ENCODE measurements around the gene OS9. TPM values are rescaled to one million over a fixed set of nuclear protein-coding genes. Genes with fewer than 3 reads are reported as not detected.
"Not testable (repeated sequence)": the region's sequence is repeated elsewhere in the genome, so short reads cannot be mapped to it uniquely, and the experiment has no call there.

The OS9 gene
- total and polyA plus RNA-seq, 4 experiments from 2014 or later, result 56.6 to 195 (median 131) TPM

DNA sequence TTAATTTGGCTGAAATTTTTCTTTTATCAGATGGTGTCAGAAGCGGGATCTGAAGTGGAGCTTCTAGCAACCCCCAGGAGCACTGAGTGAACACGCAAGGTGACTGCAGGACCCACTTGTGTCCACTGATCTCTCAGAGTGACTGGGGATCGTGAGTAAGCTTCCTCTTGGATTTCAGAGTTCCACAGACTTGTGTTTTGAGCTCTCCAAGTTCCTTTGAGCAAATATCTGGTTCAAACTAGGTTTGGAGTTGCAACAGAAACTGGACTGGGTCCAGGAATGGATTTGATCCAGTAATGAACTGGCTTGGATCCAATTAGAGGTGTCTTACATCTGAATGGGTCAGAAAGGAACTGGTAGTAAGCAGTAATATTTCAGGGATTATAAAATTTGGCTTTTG lies 36.2 kb upstream of the OS9 start:
- POLR2A ChIA-PET (ENCODE audit: partially characterized antibody), result no interaction called here
- no peak overlapping the region for H3K4me3 ChIP-seq (ENCODE audit: low read length in 2 of 2)
- Mint-ChIP-seq H3K36me3 (no peaks in the 10 kb centered on the region), H3K4me3 (no peak overlapping the region), H3K27ac (no peak overlapping the region), H3K9me3 (peaks cover 0 to 8% (median 3%) of the 10 kb centered on the region in 8 donors), H3K27me3 (peaks cover 0 to 2% of the 10 kb centered on the region in 2 donors), H3K4me1 (no peaks in the 10 kb centered on the region)
- H3K36me3 ChIP-seq (ENCODE audit: insufficient read depth, low read length), result no peaks in the 10 kb centered on the region
- H3K9me3 ChIP-seq (ENCODE audit: control insufficient read depth in 1 of 2, low read length in 2 of 2), result no peaks in the 10 kb centered on the region
- DNase-seq, result no peak
- no peaks in the 10 kb centered on the region for H3K27me3 ChIP-seq (ENCODE audit: insufficient read depth, low read length)
- CTCF ChIA-PET (ENCODE audit: partially characterized antibody), result interaction anchor here (0.5 to 1.8 kb wide), 3 partner anchors 14 to 74 kb away, joined by 3 to 4 read pairs (median 4); partner anchors contain the start of gene B4GALNT1
- H3K4me1 ChIP-seq (ENCODE audit: insufficient read depth, low read length), result no peaks in the 10 kb centered on the region
- intact Hi-C loops (cut with micrococcal nuclease), result no loop called here
- H3K27ac ChIP-seq (ENCODE audit: low read depth, low read length), result no peak overlapping the region

DNA sequence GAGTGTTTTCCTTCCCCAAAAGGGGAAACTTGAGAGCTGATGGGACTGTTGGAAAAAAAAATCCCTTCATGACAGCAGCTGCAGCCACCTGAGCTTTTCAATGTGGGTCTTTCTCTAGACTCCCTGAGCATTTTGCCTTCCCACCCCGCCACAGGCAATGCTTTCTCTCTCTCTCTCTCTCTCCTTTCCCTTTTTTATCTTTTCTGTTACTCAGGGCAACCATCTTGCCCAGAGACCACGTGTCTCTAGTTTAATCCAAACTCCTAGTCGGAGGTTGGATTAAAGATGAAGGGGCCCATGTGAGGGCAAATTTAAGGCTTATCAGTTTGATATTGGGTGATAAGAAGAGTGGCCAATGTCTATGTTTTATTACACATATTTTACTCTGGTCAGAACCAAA lies 35.0 kb upstream of the OS9 start:
- Histone ChIP-seq H3K36me3 (ENCODE audit: insufficient read depth, low read length) (no peaks in the 10 kb centered on the region), H3K27me3 (ENCODE audit: insufficient read depth, low read length) (no peaks in the 10 kb centered on the region), H3K4me3 (ENCODE audit: low read length in 2 of 2) (no peak overlapping the region), H3K27ac (ENCODE audit: low read depth, low read length) (no peak overlapping the region), H3K9me3 (ENCODE audit: control insufficient read depth in 1 of 2, low read length in 2 of 2) (no peaks in the 10 kb centered on the region), H3K4me1 (ENCODE audit: insufficient read depth, low read length) (no peaks in the 10 kb centered on the region)
- Mint-ChIP-seq H3K9me3 (peaks cover 0 to 6% (median 1%) of the 10 kb centered on the region in 8 donors), H3K36me3 (no peaks in the 10 kb centered on the region), H3K4me3 (no peak overlapping the region), H3K27me3 (peaks cover 0 to 2% of the 10 kb centered on the region in 2 donors), H3K4me1 (no peaks in the 10 kb centered on the region), H3K27ac (no peak overlapping the region)
- ChIA-PET CTCF (ENCODE audit: partially characterized antibody) (no interaction called here), POLR2A (ENCODE audit: partially characterized antibody) (no interaction called here)
- DNase-seq, result no peak
- intact Hi-C loops (cut with micrococcal nuclease), result no loop called here

DNA sequence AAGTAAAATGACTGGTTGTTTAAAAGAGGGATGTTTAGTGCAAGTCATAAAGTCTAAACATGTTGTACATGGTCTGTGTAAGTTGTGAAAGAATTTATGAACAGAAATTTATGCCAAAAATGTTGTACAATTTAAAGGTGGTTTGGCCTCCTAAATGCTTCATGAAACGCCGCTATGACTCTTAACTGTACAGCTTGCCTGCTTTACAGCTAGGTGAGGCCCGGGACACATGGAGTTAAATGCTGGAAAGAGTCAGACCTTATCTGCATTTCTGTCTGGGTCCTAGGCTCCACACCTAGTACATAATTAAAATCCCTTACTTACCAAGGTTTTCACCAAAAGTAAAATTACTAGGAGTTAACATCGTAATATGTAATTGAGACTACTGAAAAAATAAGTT lies 32.6 kb upstream of the OS9 start:
- Histone ChIP-seq H3K9me3 (ENCODE audit: control insufficient read depth in 1 of 2, low read length in 2 of 2) (no peaks in the 10 kb centered on the region), H3K36me3 (ENCODE audit: insufficient read depth, low read length) (no peaks in the 10 kb centered on the region), H3K4me1 (ENCODE audit: insufficient read depth, low read length) (no peaks in the 10 kb centered on the region), H3K27me3 (ENCODE audit: insufficient read depth, low read length) (no peaks in the 10 kb centered on the region), H3K27ac (ENCODE audit: low read depth, low read length) (no peak overlapping the region), H3K4me3 (ENCODE audit: low read length in 2 of 2) (no peak overlapping the region)
- ChIA-PET POLR2A (ENCODE audit: partially characterized antibody) (no interaction called here), CTCF (ENCODE audit: partially characterized antibody) (no interaction called here)
- Mint-ChIP-seq H3K27me3 (peaks cover 0 to 2% of the 10 kb centered on the region in 2 donors), H3K9me3 (peaks cover 0 to 2% (median 0%) of the 10 kb centered on the region in 8 donors), H3K4me1 (no peaks in the 10 kb centered on the region), H3K36me3 (no peaks in the 10 kb centered on the region), H3K4me3 (no peak overlapping the region), H3K27ac (no peak overlapping the region)
- intact Hi-C loops (cut with micrococcal nuclease), result no loop called here
- DNase-seq, result no peak

DNA sequence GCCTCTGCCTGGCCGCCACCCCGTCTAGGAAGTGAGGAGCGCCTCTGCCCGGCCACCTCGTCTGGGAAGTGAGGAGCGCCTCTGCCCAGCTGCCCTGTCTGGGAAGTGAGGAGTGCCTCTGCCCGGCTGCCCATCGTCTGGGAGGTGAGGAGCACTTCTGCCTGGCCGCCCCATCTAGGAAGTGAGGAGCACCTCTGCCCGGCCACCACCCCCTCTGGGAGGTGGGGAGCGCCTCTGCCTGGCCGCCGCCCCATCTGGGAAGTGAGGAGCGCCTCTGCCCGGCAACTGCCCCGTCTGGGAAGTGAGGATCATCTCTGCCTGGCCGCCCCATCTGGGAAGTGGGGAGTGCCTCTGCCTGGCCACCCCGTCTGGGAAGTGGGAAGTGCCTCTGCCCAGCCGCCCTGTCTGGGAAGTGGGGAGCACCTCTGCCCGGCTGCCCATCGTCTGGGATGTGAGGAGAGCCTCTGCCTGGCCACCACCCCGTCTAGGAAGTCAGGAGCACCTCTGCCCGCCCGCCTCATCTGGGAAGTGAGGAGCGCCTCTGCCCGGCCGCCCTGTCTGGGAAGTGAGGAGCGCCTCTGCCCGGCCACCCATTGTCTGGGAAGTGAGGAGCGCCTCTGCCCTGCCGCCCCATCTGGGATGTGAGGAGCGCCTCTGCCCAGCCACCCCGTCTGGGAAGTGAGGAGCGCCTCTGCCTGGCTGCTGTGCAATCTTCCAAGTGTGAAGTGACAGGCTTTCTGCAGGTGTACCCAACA lies 28.7 kb upstream of the OS9 start:
- peak in 1 of 5 donors; percentile 28 for DNase-seq
- H3K27me3 ChIP-seq (ENCODE audit: insufficient read depth, low read length); H3K4me3 ChIP-seq (ENCODE audit: low read length in 2 of 2); POLR2A ChIA-PET (ENCODE audit: partially characterized antibody); H3K4me3 Mint-ChIP-seq; H3K36me3 Mint-ChIP-seq; intact Hi-C loops (cut with micrococcal nuclease); H3K4me1 Mint-ChIP-seq; H3K27me3 Mint-ChIP-seq; H3K27ac ChIP-seq (ENCODE audit: low read depth, low read length); H3K36me3 ChIP-seq (ENCODE audit: insufficient read depth, low read length); H3K27ac Mint-ChIP-seq; H3K9me3 ChIP-seq (ENCODE audit: control insufficient read depth in 1 of 2, low read length in 2 of 2); H3K9me3 Mint-ChIP-seq; H3K4me1 ChIP-seq (ENCODE audit: insufficient read depth, low read length); CTCF ChIA-PET (ENCODE audit: partially characterized antibody): not testable (repeated sequence)

DNA sequence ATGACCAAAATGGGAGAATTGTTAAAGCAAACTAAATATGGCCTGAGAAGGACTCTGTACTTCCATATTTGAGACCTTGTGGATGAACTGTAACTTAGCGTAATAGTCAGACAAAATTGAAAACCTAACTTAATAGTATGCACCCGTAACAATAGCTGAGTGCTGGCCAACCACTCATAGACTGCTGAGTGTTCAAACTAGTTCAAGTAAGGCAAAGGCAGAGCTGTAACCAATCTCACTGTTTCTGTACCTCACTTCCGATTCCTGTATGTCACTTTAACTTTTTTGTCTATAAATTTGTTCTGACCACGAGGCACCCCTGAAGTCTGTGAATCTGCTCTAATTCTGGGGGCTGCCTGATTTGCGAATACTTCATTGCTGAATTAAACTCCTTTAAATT lies 27.0 kb upstream of the OS9 start:
- Mint-ChIP-seq H3K36me3 (no peaks in the 10 kb centered on the region), H3K9me3 (peaks cover 0 to 2% (median 0%) of the 10 kb centered on the region in 8 donors), H3K27me3 (peaks cover 0 to 6% of the 10 kb centered on the region in 2 donors), H3K4me3 (no peak overlapping the region), H3K27ac (no peak overlapping the region), H3K4me1 (no peaks in the 10 kb centered on the region)
- Histone ChIP-seq H3K9me3 (ENCODE audit: control insufficient read depth in 1 of 2, low read length in 2 of 2) (no peaks in the 10 kb centered on the region), H3K27ac (ENCODE audit: low read depth, low read length) (no peak overlapping the region), H3K4me3 (ENCODE audit: low read length in 2 of 2) (no peak overlapping the region), H3K4me1 (ENCODE audit: insufficient read depth, low read length) (no peaks in the 10 kb centered on the region), H3K27me3 (ENCODE audit: insufficient read depth, low read length) (no peaks in the 10 kb centered on the region), H3K36me3 (ENCODE audit: insufficient read depth, low read length) (no peaks in the 10 kb centered on the region)
- ChIA-PET CTCF (ENCODE audit: partially characterized antibody) (no interaction called here), POLR2A (ENCODE audit: partially characterized antibody) (no interaction called here)
- intact Hi-C loops (cut with micrococcal nuclease), result no loop called here
- no peak for DNase-seq

DNA sequence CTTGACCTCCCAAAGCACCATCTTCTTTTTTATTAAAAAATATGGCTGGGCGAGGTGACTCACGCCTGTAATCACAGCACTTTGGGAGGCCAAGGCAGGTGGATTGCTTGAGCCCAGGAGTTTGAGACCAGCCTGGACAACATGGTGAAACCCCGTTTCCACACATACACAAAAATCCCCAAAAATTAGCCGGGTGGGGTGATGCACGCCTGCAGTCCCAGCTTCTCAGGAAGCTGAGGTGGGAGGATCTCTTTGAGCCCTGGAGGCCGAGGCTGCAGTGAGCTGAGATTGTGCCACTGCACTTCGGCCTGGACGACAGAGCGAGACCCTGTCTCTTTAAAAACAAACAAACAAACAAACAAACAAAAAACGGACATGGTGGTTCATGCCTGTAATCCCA lies 24.2 kb upstream of the OS9 start:
- H3K4me1 ChIP-seq (ENCODE audit: insufficient read depth, low read length); H3K9me3 Mint-ChIP-seq; H3K27me3 ChIP-seq (ENCODE audit: insufficient read depth, low read length); intact Hi-C loops (cut with micrococcal nuclease); DNase-seq; CTCF ChIA-PET (ENCODE audit: partially characterized antibody); H3K36me3 ChIP-seq (ENCODE audit: insufficient read depth, low read length); H3K27ac Mint-ChIP-seq; H3K4me3 ChIP-seq (ENCODE audit: low read length in 2 of 2); H3K9me3 ChIP-seq (ENCODE audit: control insufficient read depth in 1 of 2, low read length in 2 of 2); H3K27me3 Mint-ChIP-seq; H3K36me3 Mint-ChIP-seq; H3K27ac ChIP-seq (ENCODE audit: low read depth, low read length); POLR2A ChIA-PET (ENCODE audit: partially characterized antibody); H3K4me3 Mint-ChIP-seq; H3K4me1 Mint-ChIP-seq: not testable (repeated sequence)

DNA sequence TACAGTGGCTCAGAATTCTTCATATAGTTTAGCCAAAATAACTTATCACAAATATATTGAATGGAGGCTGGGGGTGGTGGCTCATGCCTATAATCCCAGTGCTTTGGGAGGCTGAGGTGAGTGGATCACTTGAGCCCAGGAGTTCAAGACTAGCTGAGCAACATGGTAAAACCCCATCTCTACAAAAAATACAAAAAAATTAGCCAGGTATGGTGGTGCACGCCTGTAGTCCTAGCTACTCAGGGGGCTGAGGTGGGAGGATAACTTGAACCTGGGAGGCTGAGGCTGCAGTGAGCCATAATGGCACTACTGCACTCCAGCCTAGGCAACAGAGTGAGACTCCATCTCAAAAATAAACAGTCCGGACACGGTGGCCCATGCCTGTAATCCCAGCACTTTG lies 22.1 kb upstream of the OS9 start:
- H3K27ac ChIP-seq (ENCODE audit: low read depth, low read length); H3K9me3 ChIP-seq (ENCODE audit: control insufficient read depth in 1 of 2, low read length in 2 of 2); H3K27ac Mint-ChIP-seq; intact Hi-C loops (cut with micrococcal nuclease); POLR2A ChIA-PET (ENCODE audit: partially characterized antibody); H3K27me3 ChIP-seq (ENCODE audit: insufficient read depth, low read length); H3K36me3 Mint-ChIP-seq; H3K27me3 Mint-ChIP-seq; H3K9me3 Mint-ChIP-seq; H3K4me3 Mint-ChIP-seq; H3K36me3 ChIP-seq (ENCODE audit: insufficient read depth, low read length); H3K4me3 ChIP-seq (ENCODE audit: low read length in 2 of 2); DNase-seq; H3K4me1 Mint-ChIP-seq; H3K4me1 ChIP-seq (ENCODE audit: insufficient read depth, low read length): not testable (repeated sequence)
- CTCF ChIA-PET (ENCODE audit: partially characterized antibody), result interaction anchor here (0.6 to 1.1 kb wide), 3 partner anchors 14 to 275 kb away, joined by 3 read pairs; partner anchors contain the start of gene B4GALNT1
